DND-41 (cell line): ENCODE measurements around the gene PLEKHS1.

Source experiments
- CTCF ChIP-seq: IDR thresholded peaks from 2 replicates; pipeline ENCODE4 v1.5.1; 2012; ENCODE audit warnings: borderline replicate concordance, low read length, moderate library complexity, mild to moderate bottlenecking; ENCODE audit not compliant: poor library complexity, severe bottlenecking; ENCODE audit errors: extremely low read depth
- EZH2 ChIP-seq: IDR thresholded peaks from 3 replicates; pipeline ENCODE4 v1.6.1; 2012; ENCODE audit warnings: borderline replicate concordance, low read depth, mild to moderate bottlenecking, moderate library complexity, low read length, inconsistent platforms; ENCODE audit not compliant: severe bottlenecking

DNA sequence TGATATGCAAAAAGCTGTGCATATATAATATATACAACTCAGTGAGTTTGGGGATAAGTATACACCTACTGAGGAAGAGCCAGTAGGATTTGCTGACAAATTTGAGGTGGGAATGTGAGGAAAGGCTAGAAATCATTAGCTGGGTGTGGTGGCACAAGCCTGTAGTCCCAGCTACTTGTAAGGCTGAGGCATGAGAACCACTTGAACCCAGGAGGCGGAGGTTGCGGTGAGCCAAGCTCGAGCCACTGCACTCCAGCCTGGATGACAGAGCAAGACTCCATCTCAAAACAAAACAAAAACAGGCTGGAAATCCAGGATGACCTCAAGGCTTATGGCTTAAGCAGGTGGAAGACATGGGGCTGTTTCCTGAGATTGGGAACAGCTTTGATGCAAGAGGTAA is 10.6 kb upstream of the PLEKHS1 start:
- TF ChIP-seq CTCF (no peak), EZH2 (no peak)
